Measurements from ENCODE around the gene MATN4.

Gene MATN4

GRCh38 chr20:45248609-45249008 lies 59.5 kb downstream of the MATN4 start:
- no peak for DNase-seq (ENCODE audit: low read depth in 2 of 2)

GRCh38 chr20:45247865-45248264 lies 60.2 kb downstream of the MATN4 start:
- no peak for DNase-seq (ENCODE audit: low read depth in 2 of 2)

- no peak for DNase-seq (ENCODE audit: low read depth in 2 of 2)
Measured at GRCh38 chr20:45246109-45246508, 62.0 kb downstream of the MATN4 start.

Data from stimulated activated CD8-positive, alpha-beta memory T cell treated with anti-CD3 and anti-CD28 coated beads, Interleukin-2, amount 100 ng/mL, for 1 hour (primary cell).